Liver (tissue), 9 donors: Measurements from ENCODE around the gene RAB44. TPM values are rescaled to one million over a fixed set of nuclear protein-coding genes. Genes with fewer than 3 reads are reported as not detected.

Experiments
- DNase-seq: peaks from one replicate; pipeline ENCODE4 v3.0.0-alpha.2; 2017; ENCODE audit warnings: low spot score
- H3K27ac ChIP-seq, 2 donors: one replicate each; pipeline ENCODE4 v1.7.0; 2013; ENCODE audit warnings: inconsistent platforms in 2 of 2, low read length in 2 of 2, control low read depth in 1 of 2, low read depth in 1 of 2, mild to moderate bottlenecking in 1 of 2
- H3K27me3 ChIP-seq, 4 donors: one replicate each; pipeline versions ENCODE4 v1.6.1 to v1.7.0; 2013; ENCODE audit warnings: low read length in 3 of 4, inconsistent platforms in 1 of 4, mild to moderate bottlenecking in 1 of 4, moderate library complexity in 1 of 4; ENCODE audit not compliant: control insufficient read depth in 4 of 4, insufficient read depth in 4 of 4
- H3K36me3 ChIP-seq, 4 donors: one replicate each; pipeline versions ENCODE4 v1.6.1 to v1.7.0; 2013; ENCODE audit warnings: low read length in 3 of 4, mild to moderate bottlenecking in 3 of 4, low read depth in 1 of 4, moderate library complexity in 1 of 4; ENCODE audit not compliant: control insufficient read depth in 4 of 4, insufficient read depth in 3 of 4
- H3K4me1 ChIP-seq, 4 donors: one replicate each; pipeline versions ENCODE4 v1.6.1 to v1.7.0; 2013; ENCODE audit warnings: low read length in 3 of 4, mild to moderate bottlenecking in 3 of 4, moderate library complexity in 1 of 4; ENCODE audit not compliant: control insufficient read depth in 4 of 4, insufficient read depth in 4 of 4
- H3K4me3 ChIP-seq, 3 donors: one replicate each; pipeline versions ENCODE4 v1.6.1 to v1.7.0; 2013; ENCODE audit warnings: low read length in 3 of 3, control low read depth in 1 of 3, low read depth in 1 of 3, mild to moderate bottlenecking in 1 of 3
- H3K9ac ChIP-seq, 2 donors: one replicate each; pipeline ENCODE4 v1.7.0; 2013; ENCODE audit warnings: low read length in 2 of 2, mild to moderate bottlenecking in 2 of 2, moderate library complexity in 2 of 2, control low read depth in 1 of 2, low read depth in 1 of 2
- H3K9me3 ChIP-seq, 4 donors: one replicate each; pipeline versions ENCODE4 v1.6.1 to v1.7.0; 2013; ENCODE audit warnings: low read length in 3 of 4; ENCODE audit not compliant: control insufficient read depth in 4 of 4
- CTCF ChIP-seq: fragments of 150-350 bp; IDR thresholded peaks from 2 replicates; pipeline ENCODE4 v1.5.1; 2017; ENCODE audit warnings: improper control_type of control experiment, low read depth, low read length; ENCODE audit not compliant: missing input control
- FOXA1 ChIP-seq: IDR thresholded peaks from 2 replicates; pipeline ENCODE4 v1.6.1; 2016; ENCODE audit warnings: antibody characterized with exemption
- GABPA ChIP-seq, 2 donors: IDR thresholded peaks in 1 of 2; conservative IDR thresholded peaks in 1 of 2; 2 replicates each; pipeline ENCODE4 v1.6.1; 2016; ENCODE audit warnings: antibody characterized with exemption in 2 of 2, mild to moderate bottlenecking in 1 of 2, moderate library complexity in 1 of 2
- HNF4A ChIP-seq, 2 donors: conservative IDR thresholded peaks; 2 replicates each; pipeline ENCODE4 v1.6.1; 2016; ENCODE audit warnings: antibody characterized with exemption in 2 of 2, mild to moderate bottlenecking in 2 of 2
- HNF4G ChIP-seq: IDR thresholded peaks from 2 replicates; pipeline ENCODE4 v1.6.1; 2016; ENCODE audit warnings: antibody characterized with exemption
- JUND ChIP-seq, 2 donors: IDR thresholded peaks; 2 replicates each; pipeline ENCODE4 v1.6.1; 2016; ENCODE audit warnings: antibody characterized with exemption in 2 of 2
- NR2F2 ChIP-seq: IDR thresholded peaks from 2 replicates; pipeline ENCODE4 v1.6.1; 2016; ENCODE audit warnings: antibody characterized with exemption
- RAD21 ChIP-seq, 2 donors: IDR thresholded peaks; 2 replicates each; pipeline ENCODE4 v1.6.1; 2016; ENCODE audit warnings: antibody characterized with exemption in 2 of 2, mild to moderate bottlenecking in 2 of 2
- REST ChIP-seq: IDR thresholded peaks from 2 replicates; pipeline ENCODE4 v1.6.1; 2016; ENCODE audit warnings: antibody characterized with exemption, mild to moderate bottlenecking
- TAF1 ChIP-seq: conservative IDR thresholded peaks from 2 replicates; pipeline ENCODE4 v1.6.1; 2016; ENCODE audit warnings: antibody characterized with exemption, mild to moderate bottlenecking
- ZBTB33 ChIP-seq: IDR thresholded peaks from 2 replicates; pipeline ENCODE4 v1.6.1; 2016; ENCODE audit warnings: antibody characterized with exemption
- WGBS: extraction: QIAGEN DNeasy Blood & Tissue Kit; methylation state at CpG from one replicate; pipeline ENCODE4 v1.1.7; 2013; 5-methylcytosine and 5-hydroxymethylcytosine counted together
- polyA plus RNA-seq, 2 donors: library from polyadenylated mRNA; stranded (reverse) in 1 of 2; unstranded in 1 of 2; fragments of 200-250 nt in 1 of 2; fragments of >200 nt in 1 of 2; fragmentation: Nextera tagmentation in 1 of 2; extraction: Ambion mirVana in 1 of 2; gene quantifications; one replicate each; pipeline versions ENCODE4 v1.2.1 to v1.2.3, GENCODE V29; 2013 to 2015
- total RNA-seq, 2 donors: library from RNA; depleted of rRNA; stranded (reverse); fragments of >200 nt; gene quantifications; one replicate each; pipeline ENCODE4 v1.2.3, GENCODE V29; 2014
- donor health status: healthy.
- donor health status: healthy.
- donor health status: healthy.
- donor health status: healthy.
- donor health status: healthy.

RAB44 gene
- total and polyA plus RNA-seq, 4 donors: 0.02 to 1.3 (median 0.08) TPM; not detected in 1

- Histone ChIP-seq H3K4me1 (no peaks in the 10 kb centered on the region), H3K27ac (no peak overlapping the region), H3K9ac (no peak overlapping the region), H3K27me3 (no peaks in the 10 kb centered on the region), H3K4me3 (no peak overlapping the region), H3K36me3 (no peaks in the 10 kb centered on the region), H3K9me3 (no peaks in the 10 kb centered on the region)
- no peak for TF ChIP-seq HNF4G
- no peak for TF ChIP-seq GABPA (IDR thresholded peaks at IDR 0.05 in 1 of 2, conservative IDR thresholded peaks at IDR 0.05 in 1 of 2)
- no peak for TF ChIP-seq NR2F2
- TF ChIP-seq TAF1: no peak
- no peak for TF ChIP-seq ZBTB33
- no peak for TF ChIP-seq FOXA1
- TF ChIP-seq JUND (IDR thresholded peaks at IDR 0.05): no peak
- TF ChIP-seq CTCF: no peak
- DNase-seq: no peak
- WGBS: 90% methylated on average over 3 of the region's 3 CpGs
These were observed 3.2 kb downstream of the RAB44 start for GRCh38 chr6:36700831-36701230.

- Histone ChIP-seq H3K27ac (no peak overlapping the region), H3K36me3 (no peaks in the 10 kb centered on the region), H3K9me3 (no peaks in the 10 kb centered on the region), H3K4me3 (no peak overlapping the region), H3K27me3 (no peaks in the 10 kb centered on the region), H3K4me1 (no peaks in the 10 kb centered on the region), H3K9ac (no peak overlapping the region)
- WGBS: 91% methylated on average over 3 of the region's 3 CpGs
- TF ChIP-seq RAD21 (IDR thresholded peaks at IDR 0.05): peak in 1 of 2 donors; percentile 58
- no peak for TF ChIP-seq NR2F2
- no peak for TF ChIP-seq GABPA (IDR thresholded peaks at IDR 0.05 in 1 of 2, conservative IDR thresholded peaks at IDR 0.05 in 1 of 2)
- no peak for DNase-seq
These were observed 3.9 kb downstream of the RAB44 start for GRCh38 chr6:36701401-36701991.

- no peak overlapping the region for H3K4me3 ChIP-seq
- H3K27me3 ChIP-seq: no peaks in the 10 kb centered on the region
- no peaks in the 10 kb centered on the region for H3K4me1 ChIP-seq
- 93% methylated on average over 3 of the region's 3 CpGs for WGBS
- no peaks in the 10 kb centered on the region for H3K36me3 ChIP-seq
- DNase-seq: no peak
- H3K9ac ChIP-seq: no peak overlapping the region
- H3K27ac ChIP-seq: no peak overlapping the region
- TF ChIP-seq HNF4G (no peak), HNF4A (conservative IDR thresholded peaks at IDR 0.05) (no peak), RAD21 (IDR thresholded peaks at IDR 0.05) (no peak), NR2F2 (no peak), TAF1 (no peak), ZBTB33 (no peak), REST (no peak)
- H3K9me3 ChIP-seq: no peaks in the 10 kb centered on the region
These were observed 5.0 kb downstream of the RAB44 start for GRCh38 chr6:36702656-36703055.
